Epithelial cell of proximal tubule (primary cell): ENCODE data around the gene SIRPB1. TPM values are rescaled to one million over a fixed set of nuclear protein-coding genes. Genes with fewer than 3 reads are reported as not detected.
A peak's percentile ranks its signal among the peaks of the same experiment; 100 is the strongest.
"Not testable (repeated sequence)": the region's sequence is repeated elsewhere in the genome, so short reads cannot be mapped to it uniquely, and the experiment has no call there.

ENCODE experiments used
- DNase-seq: peaks from one replicate; pipeline ENCODE4 v3.0.0-alpha.2; 2011; ENCODE audit warnings: low read depth
- H3K4me3 ChIP-seq: 2 replicates; pipeline ENCODE4 v1.5.1; 2011; ENCODE audit warnings: low read depth, mild to moderate bottlenecking, low read length
- total RNA-seq: library from RNA; depleted of rRNA; stranded (reverse); fragments of >200 nt; gene quantifications from 2 replicates; pipeline ENCODE4 v1.2.3, GENCODE V29; 2015
- TF ChIP-seq, protein P1 (sequence below): conservative IDR thresholded peaks from 2 replicates; pipeline ENCODE4 v1.5.1; 2012; ENCODE audit warnings: low read depth, mild to moderate bottlenecking, low read length

SIRPB1 gene
- total RNA-seq, 1 donor from 2014 or later = 0.46 TPM

DNA sequence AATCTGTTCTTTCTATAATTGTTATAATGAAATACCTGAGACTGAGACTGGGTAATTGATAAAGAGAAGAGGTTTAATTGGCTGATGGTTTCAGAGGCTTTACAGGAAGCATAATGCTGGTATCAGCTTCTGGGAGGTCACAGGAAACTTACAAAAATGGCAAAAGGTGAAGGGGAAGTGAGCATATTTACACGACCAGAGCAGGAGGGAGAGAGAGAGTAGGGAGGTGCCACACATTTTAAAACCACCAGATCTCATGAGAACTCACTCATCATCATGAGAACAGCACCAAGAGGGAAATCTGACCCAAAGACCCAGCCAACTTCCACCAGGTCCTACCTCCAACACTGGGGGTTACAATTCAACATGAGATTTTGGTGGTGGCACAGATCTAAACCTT, 2.6 kb upstream of the SIRPB1 start:
- no peak overlapping the region for H3K4me3 ChIP-seq
- TF ChIP-seq, protein P1, sequence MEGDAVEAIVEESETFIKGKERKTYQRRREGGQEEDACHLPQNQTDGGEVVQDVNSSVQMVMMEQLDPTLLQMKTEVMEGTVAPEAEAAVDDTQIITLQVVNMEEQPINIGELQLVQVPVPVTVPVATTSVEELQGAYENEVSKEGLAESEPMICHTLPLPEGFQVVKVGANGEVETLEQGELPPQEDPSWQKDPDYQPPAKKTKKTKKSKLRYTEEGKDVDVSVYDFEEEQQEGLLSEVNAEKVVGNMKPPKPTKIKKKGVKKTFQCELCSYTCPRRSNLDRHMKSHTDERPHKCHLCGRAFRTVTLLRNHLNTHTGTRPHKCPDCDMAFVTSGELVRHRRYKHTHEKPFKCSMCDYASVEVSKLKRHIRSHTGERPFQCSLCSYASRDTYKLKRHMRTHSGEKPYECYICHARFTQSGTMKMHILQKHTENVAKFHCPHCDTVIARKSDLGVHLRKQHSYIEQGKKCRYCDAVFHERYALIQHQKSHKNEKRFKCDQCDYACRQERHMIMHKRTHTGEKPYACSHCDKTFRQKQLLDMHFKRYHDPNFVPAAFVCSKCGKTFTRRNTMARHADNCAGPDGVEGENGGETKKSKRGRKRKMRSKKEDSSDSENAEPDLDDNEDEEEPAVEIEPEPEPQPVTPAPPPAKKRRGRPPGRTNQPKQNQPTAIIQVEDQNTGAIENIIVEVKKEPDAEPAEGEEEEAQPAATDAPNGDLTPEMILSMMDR = no peak

DNA sequence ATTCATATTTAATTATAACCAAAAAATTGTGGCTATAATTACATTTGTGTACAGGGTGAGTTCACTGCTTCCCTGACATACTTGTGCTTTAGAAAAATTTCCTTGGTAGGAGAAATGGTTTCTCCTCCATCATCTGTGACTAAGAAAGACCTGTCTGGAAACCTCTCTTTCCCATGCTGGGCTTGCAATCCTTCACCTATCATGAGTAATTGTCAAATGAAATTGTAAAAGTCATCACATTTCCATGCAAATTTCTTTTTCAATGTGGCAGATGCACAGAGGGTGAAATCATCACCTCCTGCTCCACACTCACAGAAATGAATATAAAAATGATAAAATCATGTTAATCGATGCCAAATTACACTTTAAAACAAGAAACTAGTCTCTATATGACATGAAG, 1.5 kb upstream of the SIRPB1 start:
- TF ChIP-seq, protein P1 = no peak
- H3K4me3 ChIP-seq = no peak overlapping the region
- DNase-seq = no peak

More for the DNA sequence above, 2.6 kb upstream of the SIRPB1 start:
- no peak for DNase-seq

- TF ChIP-seq, protein P1 = no peak
These were observed 762 bp downstream of the SIRPB1 start for GRCh38 chr20:1618954-1619540.

DNA sequence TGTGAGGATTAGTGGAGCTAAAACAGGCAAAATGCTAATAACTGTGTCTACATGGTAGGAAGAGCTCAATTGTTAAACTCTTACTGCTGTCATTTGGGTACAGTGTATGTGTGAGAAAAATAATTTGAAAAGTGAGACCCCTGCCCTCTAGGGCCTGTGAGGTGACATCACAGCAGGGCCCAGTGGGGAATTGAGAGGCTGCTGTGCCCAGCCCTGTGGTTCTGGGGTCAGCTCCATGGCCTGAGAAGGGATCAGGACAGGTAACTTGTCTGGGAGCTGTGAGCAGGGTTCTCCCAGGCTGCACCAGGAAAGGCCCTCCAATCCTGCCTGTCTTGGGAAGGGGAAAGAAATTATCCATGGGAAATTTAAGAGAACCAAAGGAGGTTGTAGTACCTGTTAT, 1.3 kb downstream of the SIRPB1 start:
- TF ChIP-seq, protein P1 = no peak
- no peak for DNase-seq
- H3K4me3 ChIP-seq = peak overlapping the region; percentile 2

More at GRCh38 chr20:1618954-1619540, 762 bp downstream of the SIRPB1 start:
- H3K4me3 ChIP-seq = peak overlapping the region; percentile 9
- no peak for DNase-seq

GRCh38 chr20:1616858-1617434, 2.9 kb downstream of the SIRPB1 start:
- no peak overlapping the region for H3K4me3 ChIP-seq
- no peak for DNase-seq

GRCh38 chr20:1610404-1610803, 9.4 kb downstream of the SIRPB1 start:
- not testable (repeated sequence) for DNase-seq, H3K4me3 ChIP-seq

More at GRCh38 chr20:1616858-1617434, 2.9 kb downstream of the SIRPB1 start:
- TF ChIP-seq, protein P1 = no peak

- DNase-seq, H3K4me3 ChIP-seq: not testable (repeated sequence)
These were observed 11.0 kb downstream of the SIRPB1 start for GRCh38 chr20:1608678-1609347.

- H3K4me3 ChIP-seq = no peak overlapping the region
- TF ChIP-seq, protein P1 = no peak
- no peak for DNase-seq
These were observed 19.1 kb downstream of the SIRPB1 start for GRCh38 chr20:1600736-1601135.
